Trophoblast cell (in vitro differentiated cells and primary cell): ENCODE results near the gene SLC35F3.
A peak's percentile ranks its signal among the peaks of the same experiment; 100 is the strongest.

ENCODE experiments used
- DNase-seq, 2 donors: peaks; one replicate each; pipeline ENCODE4 v3.0.0-alpha.2; 2016
- H2AFZ ChIP-seq: 2 replicates; pipeline ENCODE4 v1.6.1; 2013; ENCODE audit warnings: low read length, moderate library complexity, mild to moderate bottlenecking; ENCODE audit not compliant: insufficient read depth, poor library complexity
- H2AK5ac ChIP-seq: 2 replicates; pipeline ENCODE4 v1.6.1; 2013; ENCODE audit warnings: mild to moderate bottlenecking, low read length
- H2BK120ac ChIP-seq: 2 replicates; pipeline ENCODE4 v1.6.1; 2013; ENCODE audit warnings: low read length, mild to moderate bottlenecking, moderate library complexity; ENCODE audit not compliant: insufficient read depth, poor library complexity
- H2BK12ac ChIP-seq: 2 replicates; pipeline ENCODE4 v1.6.1; 2013; ENCODE audit warnings: mild to moderate bottlenecking, low read length, moderate library complexity
- H2BK5ac ChIP-seq: 2 replicates; pipeline ENCODE4 v1.6.1; 2013; ENCODE audit warnings: low read length, low read depth, moderate library complexity, mild to moderate bottlenecking; ENCODE audit not compliant: poor library complexity
- H3K14ac ChIP-seq: 2 replicates; pipeline ENCODE4 v1.6.1; 2013; ENCODE audit warnings: mild to moderate bottlenecking, low read length
- H3K18ac ChIP-seq: 2 replicates; pipeline ENCODE4 v1.6.1; 2013; ENCODE audit warnings: mild to moderate bottlenecking, low read length
- H3K23ac ChIP-seq: 2 replicates; pipeline ENCODE4 v1.6.1; 2013; ENCODE audit warnings: low read length
- H3K27ac ChIP-seq: 2 replicates; pipeline ENCODE4 v1.5.1; 2013; ENCODE audit warnings: low read depth, mild to moderate bottlenecking, inconsistent platforms, low read length, moderate library complexity
- H3K27me3 ChIP-seq: 2 replicates; pipeline ENCODE4 v1.6.1; 2013; ENCODE audit warnings: inconsistent platforms, mild to moderate bottlenecking, low read length, moderate library complexity; ENCODE audit not compliant: insufficient read depth
- H3K36me3 ChIP-seq, 2 experiments: 1 replicate in 1 of 2; 2 replicates in 1 of 2; pipeline ENCODE4 v1.6.1; 2013; ENCODE audit warnings: low read length in 2 of 2, mild to moderate bottlenecking in 2 of 2, moderate library complexity in 1 of 2; ENCODE audit not compliant: insufficient read depth in 2 of 2, control insufficient read depth in 1 of 2
- H3K4ac ChIP-seq: 2 replicates; pipeline ENCODE4 v1.6.1; 2013; ENCODE audit warnings: low read depth, mild to moderate bottlenecking, low read length, moderate library complexity
- H3K4me1 ChIP-seq, 2 experiments: 1 replicate in 1 of 2; 2 replicates in 1 of 2; pipeline ENCODE4 v1.6.1; 2013; ENCODE audit warnings: low read length in 2 of 2, mild to moderate bottlenecking in 2 of 2, moderate library complexity in 1 of 2; ENCODE audit not compliant: insufficient read depth in 2 of 2, control insufficient read depth in 1 of 2
- H3K4me2 ChIP-seq: 2 replicates; pipeline ENCODE4 v1.6.1; 2013; ENCODE audit warnings: inconsistent platforms, mild to moderate bottlenecking, low read length, moderate library complexity
- H3K4me3 ChIP-seq: 2 replicates; pipeline ENCODE4 v1.5.1; 2013; ENCODE audit warnings: mild to moderate bottlenecking, low read depth, low read length, inconsistent platforms
- H3K79me1 ChIP-seq: one replicate; pipeline ENCODE4 v1.6.1; 2013; ENCODE audit warnings: low read length
- H3K79me2 ChIP-seq: 2 replicates; pipeline ENCODE4 v1.6.1; 2013; ENCODE audit warnings: low read length, mild to moderate bottlenecking; ENCODE audit not compliant: control insufficient read depth, insufficient read depth, poor library complexity
- H3K9ac ChIP-seq: 2 replicates; pipeline ENCODE4 v1.6.1; 2013; ENCODE audit warnings: mild to moderate bottlenecking, low read length
- H3K9me3 ChIP-seq: 2 replicates; pipeline ENCODE4 v1.6.1; 2013; ENCODE audit warnings: low read depth, mild to moderate bottlenecking, control low read depth, inconsistent platforms, low read length; ENCODE audit not compliant: insufficient read depth
- H4K12ac ChIP-seq: 2 replicates; pipeline ENCODE4 v1.6.1; 2013; ENCODE audit warnings: low read depth, mild to moderate bottlenecking, low read length, moderate library complexity
- H4K8ac ChIP-seq: 2 replicates; pipeline ENCODE4 v1.6.1; 2013; ENCODE audit warnings: low read depth, mild to moderate bottlenecking, low read length, moderate library complexity
- H4K91ac ChIP-seq: one replicate; pipeline ENCODE4 v1.6.1; 2013; ENCODE audit warnings: low read depth, mild to moderate bottlenecking, low read length, moderate library complexity
- WGBS: extraction: QIAGEN DNeasy Blood & Tissue Kit; methylation state at CpG from one replicate; pipeline ENCODE4 v1.1.7; 2013; ENCODE audit warnings: missing lambda C conversion rate; ENCODE audit not compliant: insufficient read length, insufficient coverage; ENCODE audit errors: extremely low coverage; 5-methylcytosine and 5-hydroxymethylcytosine counted together

SLC35F3 gene

GRCh38 chr1:234140388-234140787 lies 235.9 kb downstream of the SLC35F3 start:
- H3K27ac ChIP-seq = no peak overlapping the region
- no CpG with 5 or more reads among the region's 9 CpGs for WGBS

GRCh38 chr1:234141006-234141405 lies 236.5 kb downstream of the SLC35F3 start:
- H3K4me2 ChIP-seq = no peak overlapping the region
- H3K4ac ChIP-seq = no peak overlapping the region
- H2AFZ ChIP-seq = no peak overlapping the region
- no peak for DNase-seq
- H4K12ac ChIP-seq = no peak overlapping the region
- no peaks in the 10 kb centered on the region for H3K79me2 ChIP-seq
- H2BK5ac ChIP-seq = no peak overlapping the region
- H3K4me3 ChIP-seq = no peak overlapping the region
- no peaks in the 10 kb centered on the region for H3K27me3 ChIP-seq
- H4K91ac ChIP-seq = no peak overlapping the region
- H3K4me1 ChIP-seq = no peaks in the 10 kb centered on the region
- no peak overlapping the region for H3K23ac ChIP-seq
- H4K8ac ChIP-seq = no peak overlapping the region
- H3K9ac ChIP-seq = no peak overlapping the region
- WGBS = no CpG with 5 or more reads among the region's 2 CpGs
- no peak overlapping the region for H2BK12ac ChIP-seq
- no peak overlapping the region for H2BK120ac ChIP-seq
- no peak overlapping the region for H3K18ac ChIP-seq
- no peaks in the 10 kb centered on the region for H3K79me1 ChIP-seq
- H3K9me3 ChIP-seq = no peaks in the 10 kb centered on the region
- H2AK5ac ChIP-seq = no peak overlapping the region
- no peaks in the 10 kb centered on the region for H3K36me3 ChIP-seq
- H3K27ac ChIP-seq = no peak overlapping the region
- no peak overlapping the region for H3K14ac ChIP-seq

More at GRCh38 chr1:234140388-234140787, 235.9 kb downstream of the SLC35F3 start:
- no peak overlapping the region for H2AK5ac ChIP-seq
- no peaks in the 10 kb centered on the region for H3K9me3 ChIP-seq
- H2BK120ac ChIP-seq = no peak overlapping the region
- no peak overlapping the region for H2AFZ ChIP-seq
- no peak overlapping the region for H3K4ac ChIP-seq
- no peak overlapping the region for H4K12ac ChIP-seq
- no peaks in the 10 kb centered on the region for H3K79me2 ChIP-seq
- no peak overlapping the region for H3K14ac ChIP-seq
- no peak overlapping the region for H4K91ac ChIP-seq
- no peaks in the 10 kb centered on the region for H3K79me1 ChIP-seq
- H2BK5ac ChIP-seq = no peak overlapping the region
- no peak overlapping the region for H3K4me3 ChIP-seq
- no peak overlapping the region for H3K9ac ChIP-seq
- no peak overlapping the region for H4K8ac ChIP-seq
- no peak overlapping the region for H2BK12ac ChIP-seq
- DNase-seq = peak in 1 of 2 donors; percentile 2
- no peaks in the 10 kb centered on the region for H3K27me3 ChIP-seq
- H3K36me3 ChIP-seq = no peaks in the 10 kb centered on the region
- no peaks in the 10 kb centered on the region for H3K4me1 ChIP-seq
- H3K23ac ChIP-seq = no peak overlapping the region
- H3K18ac ChIP-seq = no peak overlapping the region
- H3K4me2 ChIP-seq = no peak overlapping the region

GRCh38 chr1:234143681-234144080 lies 239.2 kb downstream of the SLC35F3 start:
- no CpG with 5 or more reads among the region's 2 CpGs for WGBS

GRCh38 chr1:234144901-234145300 lies 240.4 kb downstream of the SLC35F3 start:
- no CpG with 5 or more reads among the region's 4 CpGs for WGBS

More at GRCh38 chr1:234143681-234144080, 239.2 kb downstream of the SLC35F3 start:
- Histone ChIP-seq H4K91ac (no peak overlapping the region), H3K79me1 (no peaks in the 10 kb centered on the region), H3K14ac (no peak overlapping the region), H3K4me1 (no peaks in the 10 kb centered on the region), H3K18ac (no peak overlapping the region), H3K27ac (no peak overlapping the region), H2AK5ac (no peak overlapping the region), H2BK12ac (no peak overlapping the region), H2AFZ (no peak overlapping the region), H2BK120ac (no peak overlapping the region), H3K9ac (no peak overlapping the region), H3K4ac (no peak overlapping the region), H3K36me3 (no peaks in the 10 kb centered on the region), H4K12ac (no peak overlapping the region), H4K8ac (no peak overlapping the region), H3K79me2 (no peaks in the 10 kb centered on the region), H3K4me2 (no peak overlapping the region), H3K27me3 (no peaks in the 10 kb centered on the region), H3K9me3 (no peaks in the 10 kb centered on the region), H3K4me3 (no peak overlapping the region), H2BK5ac (no peak overlapping the region), H3K23ac (no peak overlapping the region)
- DNase-seq = no peak

More at GRCh38 chr1:234144901-234145300, 240.4 kb downstream of the SLC35F3 start:
- Histone ChIP-seq H3K79me2 (no peaks in the 10 kb centered on the region), H4K8ac (no peak overlapping the region), H3K9me3 (no peaks in the 10 kb centered on the region), H4K91ac (no peak overlapping the region), H3K14ac (no peak overlapping the region), H3K27me3 (no peaks in the 10 kb centered on the region), H2AFZ (no peak overlapping the region), H2BK12ac (no peak overlapping the region), H3K79me1 (no peaks in the 10 kb centered on the region), H3K36me3 (no peaks in the 10 kb centered on the region), H3K27ac (no peak overlapping the region), H3K4me2 (no peak overlapping the region), H4K12ac (no peak overlapping the region), H2BK5ac (no peak overlapping the region), H3K9ac (no peak overlapping the region), H3K18ac (no peak overlapping the region), H2AK5ac (no peak overlapping the region), H3K23ac (no peak overlapping the region), H3K4me3 (no peak overlapping the region), H2BK120ac (no peak overlapping the region), H3K4me1 (no peaks in the 10 kb centered on the region), H3K4ac (no peak overlapping the region)
- peak; percentile 3 to 48 for DNase-seq
